Globus pallidus (tissue), 1 donor: Measurements from ENCODE around the gene CTXN2.

Experiments used
- DNase-seq: peaks from one replicate; pipeline ENCODE4 v3.0.0-alpha.2; 2015; ENCODE audit warnings: low spot score

Gene CTXN2

GRCh38 chr15:48222627-48223026, 31.2 kb downstream of the CTXN2 start:
- peak; percentile 11 for DNase-seq

- DNase-seq, result no peak
Measured at GRCh38 chr15:48225771-48226170, 34.3 kb downstream of the CTXN2 start.

DNA sequence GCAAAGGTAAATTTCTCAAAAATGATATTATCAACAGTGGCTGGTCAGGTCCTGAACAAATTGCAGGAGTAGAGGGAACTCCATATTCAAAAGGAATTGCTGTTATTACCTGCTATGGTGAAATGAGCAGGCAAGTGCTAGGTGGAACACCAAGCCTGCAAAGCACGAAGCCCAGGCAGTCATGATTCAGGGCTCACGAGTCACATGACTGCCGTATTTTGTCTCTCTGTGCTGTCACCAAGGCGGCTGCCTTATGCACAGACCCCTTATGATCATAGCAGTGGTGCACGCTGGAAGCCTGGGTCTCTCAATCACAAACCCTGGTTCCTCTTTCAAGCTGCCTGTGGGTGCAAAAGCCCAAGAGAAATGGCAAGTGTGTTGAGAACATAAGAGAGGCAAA, 39.0 kb downstream of the CTXN2 start:
- no peak for DNase-seq

DNA sequence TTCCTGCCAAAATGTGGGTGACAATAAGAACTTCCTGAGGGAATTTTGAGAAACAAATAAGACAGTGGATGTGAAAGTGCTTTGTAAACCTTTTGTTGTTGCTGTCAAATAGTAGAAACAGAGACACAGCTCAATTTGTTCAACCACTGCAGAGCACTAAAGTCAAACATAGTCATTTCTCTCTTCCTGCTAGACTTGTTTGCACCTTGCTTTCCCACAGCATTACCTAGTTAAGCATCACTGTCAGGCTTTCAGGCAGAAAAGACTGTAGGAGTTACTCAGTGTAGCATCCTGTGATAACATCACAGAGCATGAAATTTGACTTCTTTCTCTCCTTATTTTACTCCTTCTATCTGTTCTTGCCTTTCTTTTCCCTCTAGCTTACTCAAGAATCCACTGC, 41.8 kb downstream of the CTXN2 start:
- DNase-seq, result no peak

- DNase-seq, result no peak
Measured at GRCh38 chr15:48239334-48239733, 47.9 kb downstream of the CTXN2 start.

GRCh38 chr15:48242015-48242414, 50.5 kb downstream of the CTXN2 start:
- no peak for DNase-seq

GRCh38 chr15:48242535-48242934, 51.1 kb downstream of the CTXN2 start:
- no peak for DNase-seq

DNA sequence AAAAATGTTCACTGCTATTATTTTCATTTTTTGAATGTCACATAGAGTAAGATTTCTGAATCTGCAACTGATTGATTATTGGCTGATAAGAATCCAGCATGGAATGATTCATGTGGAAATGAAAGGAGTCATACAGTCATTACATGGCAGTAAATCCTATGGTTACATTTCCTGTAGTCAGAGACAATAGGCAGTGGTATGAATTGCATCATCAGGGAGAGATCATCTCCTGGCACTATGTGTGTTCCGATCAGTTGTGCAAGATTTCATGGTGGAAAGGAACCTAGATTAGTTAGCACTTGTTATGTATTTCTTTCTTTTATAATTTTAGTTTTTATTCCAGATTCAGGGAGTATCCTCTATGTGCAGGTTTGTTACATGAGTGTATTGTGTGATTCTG, 53.5 kb downstream of the CTXN2 start:
- DNase-seq, result no peak

DNA sequence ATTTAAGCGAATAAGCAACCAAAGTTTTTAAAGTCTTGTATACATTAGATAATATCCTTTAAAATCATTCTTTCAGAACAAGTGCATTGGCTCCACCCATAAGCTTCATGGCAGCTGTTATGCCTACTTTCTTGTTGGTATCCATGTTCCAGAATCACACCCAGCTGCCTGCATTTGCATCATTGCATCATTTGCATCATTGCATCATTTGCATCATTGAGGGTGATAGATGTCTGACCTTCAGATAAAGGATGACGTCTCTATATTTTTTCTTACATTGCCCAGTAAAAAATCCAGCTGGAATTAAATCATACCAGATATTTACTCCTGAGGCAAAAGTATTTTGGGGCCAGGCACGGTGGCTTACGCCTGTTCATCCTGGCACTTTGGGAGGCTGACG, 56.9 kb downstream of the CTXN2 start:
- no peak for DNase-seq

- DNase-seq, result peak; percentile 20
Measured at GRCh38 chr15:48250640-48251076, 59.2 kb downstream of the CTXN2 start.

GRCh38 chr15:48253172-48253571, 61.7 kb downstream of the CTXN2 start:
- no peak for DNase-seq
